ENCODE data around the gene CLEC18B.
A peak's percentile ranks its signal among the peaks of the same experiment; 100 is the strongest.
"Not testable (repeated sequence)": the region's sequence is repeated elsewhere in the genome, so short reads cannot be mapped to it uniquely, and the experiment has no call there.

The CLEC18B gene

DNA sequence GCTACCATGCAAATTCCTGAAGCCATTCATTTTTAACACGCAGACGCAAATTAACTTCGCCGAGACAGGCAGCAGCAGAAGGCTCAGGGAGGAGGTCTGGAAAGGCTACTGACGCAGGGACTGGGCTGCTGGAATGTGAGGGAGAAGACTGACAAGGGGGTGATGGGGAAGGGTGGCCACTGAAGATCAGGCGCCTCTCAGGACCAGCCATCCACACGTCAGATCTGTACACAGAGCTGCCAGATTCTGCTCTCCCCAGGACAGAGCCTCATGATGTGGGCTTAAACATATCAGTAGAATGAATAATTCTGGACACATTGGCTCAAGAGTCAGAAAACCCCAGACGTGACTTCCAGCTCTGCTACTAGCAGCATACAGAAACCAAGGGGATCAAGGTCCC, 25.6 kb upstream of the CLEC18B start:
- no peak for DNase-seq (ENCODE audit: low read depth in 3 of 3, low spot score in 1 of 3)

DNA sequence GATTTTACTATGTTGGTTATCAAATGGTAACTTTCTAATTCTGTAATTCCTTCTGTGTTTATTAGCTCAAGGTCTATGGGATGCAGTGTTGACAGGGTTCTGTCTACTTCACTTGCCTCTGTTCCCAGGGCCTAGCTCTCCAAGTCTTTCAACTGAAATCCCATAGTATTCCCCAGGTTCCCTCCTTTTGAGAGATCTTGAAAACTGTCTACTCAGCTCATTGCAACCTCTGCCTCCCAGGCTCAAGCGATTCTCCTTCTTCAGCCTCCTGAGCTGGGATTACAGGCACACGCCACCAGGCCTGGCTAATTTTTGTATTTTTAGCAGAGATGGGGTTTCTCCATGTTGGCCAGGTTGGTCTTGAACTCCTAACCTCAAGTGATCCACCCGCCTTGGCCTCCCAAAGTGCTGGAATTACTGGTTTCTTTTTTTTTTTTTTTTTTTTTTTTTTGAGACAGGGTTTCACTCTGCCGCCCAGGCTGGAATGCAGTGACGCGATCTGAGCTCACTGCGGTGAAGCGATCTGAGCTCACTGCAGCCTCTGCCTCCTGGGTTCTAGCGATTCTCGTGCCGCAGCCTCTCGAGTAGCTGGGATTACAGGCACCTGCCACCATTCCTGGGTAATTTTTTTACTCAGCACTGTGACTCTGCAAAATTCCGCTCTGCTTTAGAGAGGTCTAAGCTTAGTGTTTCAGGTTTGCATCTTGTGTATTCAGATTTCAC, 22.5 kb upstream of the CLEC18B start:
- not testable (repeated sequence) for DNase-seq (ENCODE audit: low read depth in 3 of 3, low spot score in 1 of 3)

DNA sequence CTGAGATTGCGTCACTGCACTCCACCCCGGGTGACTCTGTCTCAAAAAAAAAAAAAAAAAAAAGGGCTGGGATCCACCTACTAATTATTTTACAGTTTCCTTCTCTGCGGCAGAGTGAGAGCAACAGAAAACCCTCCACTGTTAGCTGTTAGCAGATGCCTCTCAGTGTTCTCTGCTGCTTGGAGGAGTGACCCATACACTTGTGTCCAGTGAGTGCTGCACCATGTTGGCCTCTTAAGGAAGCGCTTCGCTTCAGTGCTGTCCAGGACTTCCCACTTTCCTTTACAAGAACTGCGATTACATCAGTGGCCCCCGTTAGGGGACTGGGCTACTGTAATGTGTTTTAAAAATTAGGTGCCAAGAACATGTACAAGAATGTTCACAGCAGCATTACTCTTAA, 18.4 kb upstream of the CLEC18B start:
- DNase-seq (ENCODE audit: low read depth in 3 of 3, low spot score in 1 of 3): no peak

- no peak for DNase-seq (ENCODE audit: low read depth in 3 of 3, low spot score in 1 of 3)
Measured at GRCh38 chr16:74438492-74438979, 17.3 kb upstream of the CLEC18B start.

GRCh38 chr16:74431516-74431915, 10.2 kb upstream of the CLEC18B start:
- no peak for DNase-seq (ENCODE audit: low read depth in 3 of 3, low spot score in 1 of 3)

- peak; percentile 9 to 17 (median 10) for DNase-seq (ENCODE audit: low read depth in 3 of 3, low spot score in 1 of 3)
Measured at GRCh38 chr16:74430036-74430712, 8.9 kb upstream of the CLEC18B start.

- not testable (repeated sequence) for DNase-seq (ENCODE audit: low read depth in 3 of 3, low spot score in 1 of 3)
Measured at GRCh38 chr16:74428493-74428892, 7.2 kb upstream of the CLEC18B start.

DNA sequence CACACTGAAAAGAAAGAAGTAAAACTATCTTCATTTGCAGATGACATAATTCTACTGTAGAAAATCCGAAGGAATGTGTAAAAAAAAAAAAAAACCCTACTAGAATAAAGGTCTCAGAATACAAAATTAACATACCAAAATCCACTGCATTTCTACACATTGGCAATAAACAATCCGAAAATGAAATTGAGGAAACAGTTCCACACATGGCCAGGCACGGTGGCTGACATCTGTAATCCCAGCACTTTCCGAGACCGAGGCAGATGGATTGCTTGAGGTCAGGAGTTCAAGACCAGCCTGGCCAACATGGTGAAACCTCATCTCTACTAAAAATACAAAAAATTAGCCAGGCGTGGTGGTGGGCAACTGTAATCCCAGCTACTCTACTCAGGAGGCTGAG, 4.5 kb upstream of the CLEC18B start:
- DNase-seq (ENCODE audit: low read depth in 3 of 3, low spot score in 1 of 3): not testable (repeated sequence)

DNA sequence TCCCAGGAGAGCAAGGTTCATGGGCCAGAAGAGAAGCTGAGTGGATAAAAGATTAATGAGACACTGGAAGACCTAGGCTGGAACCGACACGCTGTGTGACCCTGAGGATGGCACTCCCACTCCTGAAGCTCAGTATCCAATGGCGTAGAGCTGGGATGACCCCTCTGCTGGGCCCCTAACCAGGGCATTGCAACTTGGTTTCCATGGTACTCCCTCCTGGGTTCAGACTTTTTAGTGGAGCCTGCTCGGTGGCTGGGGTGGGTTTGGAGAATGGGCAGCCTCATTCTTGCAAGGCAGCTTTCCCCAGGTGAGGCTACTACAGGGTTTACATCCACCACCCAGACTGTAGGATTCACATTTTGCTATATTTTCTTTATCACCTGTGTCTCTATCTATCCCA, 2.4 kb upstream of the CLEC18B start:
- not testable (repeated sequence) for DNase-seq (ENCODE audit: low read depth in 3 of 3, low spot score in 1 of 3)

GRCh38 chr16:74422086-74422485, 808 bp upstream of the CLEC18B start:
- not testable (repeated sequence) for DNase-seq (ENCODE audit: low read depth in 3 of 3, low spot score in 1 of 3)

DNA sequence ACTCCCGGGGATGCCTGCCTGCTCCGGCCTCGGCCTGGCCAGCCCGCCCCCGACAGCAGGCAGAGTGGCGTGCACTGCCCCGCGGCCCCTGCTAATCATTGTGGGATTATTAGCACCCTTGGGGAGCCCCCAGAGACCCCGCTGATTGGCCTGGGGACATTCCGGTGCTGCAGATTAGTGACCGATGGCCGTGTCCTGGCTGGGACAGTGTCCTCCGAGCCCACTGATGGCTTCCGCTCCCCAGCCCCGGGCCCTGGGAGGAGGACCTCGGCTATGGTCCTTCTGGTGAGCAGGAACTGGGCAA, 156 bp upstream of the CLEC18B start:
- DNase-seq (ENCODE audit: low read depth in 3 of 3, low spot score in 1 of 3): not testable (repeated sequence)

GRCh38 chr16:74419811-74420210, 1.5 kb downstream of the CLEC18B start:
- DNase-seq (ENCODE audit: low read depth in 3 of 3, low spot score in 1 of 3): not testable (repeated sequence)

DNA sequence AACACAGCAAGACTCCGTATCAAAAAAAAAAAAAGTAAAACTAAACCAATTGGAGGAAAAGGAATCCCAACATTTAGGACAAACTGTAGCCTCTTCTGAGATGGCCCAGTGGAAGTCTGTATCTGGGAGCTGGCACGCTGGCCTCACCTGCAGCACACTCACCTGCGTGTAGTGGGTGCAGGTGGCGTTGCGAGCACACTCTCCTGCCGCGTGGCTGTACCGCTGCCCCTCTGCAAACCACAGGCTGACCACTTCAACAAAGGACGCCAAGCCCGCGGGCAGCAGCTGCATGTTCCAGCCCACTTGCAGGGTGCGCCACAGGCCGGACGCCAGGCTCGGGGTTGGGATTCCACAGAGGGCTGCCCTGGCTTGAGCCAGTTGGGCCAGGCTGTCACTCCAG, 3.4 kb downstream of the CLEC18B start:
- not testable (repeated sequence) for DNase-seq (ENCODE audit: low read depth in 3 of 3, low spot score in 1 of 3)

DNA sequence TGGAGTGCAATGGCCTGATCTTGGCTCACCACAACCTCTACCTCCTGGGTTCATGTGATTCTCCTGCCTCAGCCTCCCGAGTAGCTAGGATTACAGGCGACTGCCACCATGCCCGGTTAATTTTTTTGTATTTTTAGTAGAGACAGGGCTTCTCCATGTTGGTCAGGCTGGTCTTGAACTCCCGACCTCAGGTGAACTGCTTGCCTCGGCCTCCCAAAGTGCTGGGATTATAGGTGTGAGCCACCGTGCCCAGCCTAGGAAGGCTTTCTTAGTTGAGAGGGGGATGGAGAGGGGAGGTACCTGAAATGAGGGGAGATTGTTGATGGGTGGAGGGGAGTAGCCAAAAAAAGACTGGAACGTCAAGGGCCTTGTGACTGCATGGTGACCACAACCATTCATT, 7.4 kb downstream of the CLEC18B start:
- not testable (repeated sequence) for DNase-seq (ENCODE audit: low read depth in 3 of 3, low spot score in 1 of 3)

- DNase-seq (ENCODE audit: low read depth in 3 of 3, low spot score in 1 of 3): not testable (repeated sequence)
Measured at GRCh38 chr16:74413485-74413884, 7.8 kb downstream of the CLEC18B start.

DNA sequence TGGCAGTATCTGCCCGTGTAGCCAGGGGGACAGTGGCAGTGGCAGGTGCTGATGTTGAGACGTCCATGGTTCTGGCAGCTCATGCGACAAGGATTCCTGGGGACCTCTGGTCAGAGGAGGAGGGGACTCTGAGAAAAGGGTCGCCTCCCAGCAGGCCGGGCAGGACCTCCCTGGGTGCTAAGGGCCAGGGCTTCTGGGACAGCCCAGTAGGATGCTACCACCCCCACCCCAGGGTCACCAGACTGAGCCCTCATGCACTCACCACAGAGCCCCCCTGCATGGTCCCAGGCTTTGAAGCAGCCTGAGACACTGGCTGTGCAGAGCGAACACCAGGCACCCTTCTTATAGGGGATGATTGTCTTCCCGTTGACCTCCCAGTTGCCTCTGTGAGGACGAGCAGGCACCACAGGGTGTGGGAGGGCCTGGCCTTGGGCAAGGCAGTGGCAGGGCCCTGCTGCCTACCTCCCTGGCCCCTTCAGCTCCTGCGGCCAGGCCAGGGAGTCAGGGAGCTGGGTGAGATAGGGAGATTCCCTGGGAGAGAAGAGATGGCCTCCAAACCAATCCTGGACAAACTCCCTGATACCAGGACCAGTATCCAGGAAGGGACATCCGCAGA, 8.4 kb downstream of the CLEC18B start:
- DNase-seq (ENCODE audit: low read depth in 3 of 3, low spot score in 1 of 3): not testable (repeated sequence)

DNA sequence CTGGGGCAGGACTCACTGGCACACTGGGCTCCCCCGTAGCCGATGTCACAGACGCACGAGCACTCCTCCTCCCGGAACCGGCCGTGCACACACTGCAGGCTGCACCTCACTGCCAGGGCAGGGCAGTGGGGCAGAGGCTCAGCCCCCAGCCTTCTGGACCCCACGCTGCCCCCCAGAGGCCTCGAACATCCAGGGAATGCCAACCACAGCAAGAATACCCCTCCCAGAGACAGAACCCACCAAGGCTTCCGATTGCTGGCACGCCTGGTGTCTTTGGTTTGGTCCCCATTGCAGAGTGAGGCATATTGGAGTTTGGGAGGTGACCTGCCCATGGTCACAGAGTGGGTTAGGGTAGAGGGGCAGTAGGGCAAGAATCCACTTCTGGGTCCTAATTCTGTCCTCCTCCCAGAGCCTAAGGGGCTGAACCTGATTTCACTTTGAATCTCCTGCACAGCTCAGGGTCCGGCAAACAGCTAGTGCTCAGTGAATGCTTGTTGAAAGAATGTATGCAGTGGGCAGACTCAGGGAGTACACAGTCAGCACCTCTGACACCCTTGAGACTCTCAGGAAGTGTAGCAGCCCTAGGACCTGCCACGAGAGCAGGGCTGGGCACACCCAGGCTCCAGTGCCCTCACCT, 9.0 kb downstream of the CLEC18B start:
- DNase-seq (ENCODE audit: low read depth in 3 of 3, low spot score in 1 of 3): not testable (repeated sequence)

- DNase-seq (ENCODE audit: low read depth in 3 of 3, low spot score in 1 of 3): not testable (repeated sequence)
Measured at GRCh38 chr16:74410981-74411380, 10.3 kb downstream of the CLEC18B start.

DNA sequence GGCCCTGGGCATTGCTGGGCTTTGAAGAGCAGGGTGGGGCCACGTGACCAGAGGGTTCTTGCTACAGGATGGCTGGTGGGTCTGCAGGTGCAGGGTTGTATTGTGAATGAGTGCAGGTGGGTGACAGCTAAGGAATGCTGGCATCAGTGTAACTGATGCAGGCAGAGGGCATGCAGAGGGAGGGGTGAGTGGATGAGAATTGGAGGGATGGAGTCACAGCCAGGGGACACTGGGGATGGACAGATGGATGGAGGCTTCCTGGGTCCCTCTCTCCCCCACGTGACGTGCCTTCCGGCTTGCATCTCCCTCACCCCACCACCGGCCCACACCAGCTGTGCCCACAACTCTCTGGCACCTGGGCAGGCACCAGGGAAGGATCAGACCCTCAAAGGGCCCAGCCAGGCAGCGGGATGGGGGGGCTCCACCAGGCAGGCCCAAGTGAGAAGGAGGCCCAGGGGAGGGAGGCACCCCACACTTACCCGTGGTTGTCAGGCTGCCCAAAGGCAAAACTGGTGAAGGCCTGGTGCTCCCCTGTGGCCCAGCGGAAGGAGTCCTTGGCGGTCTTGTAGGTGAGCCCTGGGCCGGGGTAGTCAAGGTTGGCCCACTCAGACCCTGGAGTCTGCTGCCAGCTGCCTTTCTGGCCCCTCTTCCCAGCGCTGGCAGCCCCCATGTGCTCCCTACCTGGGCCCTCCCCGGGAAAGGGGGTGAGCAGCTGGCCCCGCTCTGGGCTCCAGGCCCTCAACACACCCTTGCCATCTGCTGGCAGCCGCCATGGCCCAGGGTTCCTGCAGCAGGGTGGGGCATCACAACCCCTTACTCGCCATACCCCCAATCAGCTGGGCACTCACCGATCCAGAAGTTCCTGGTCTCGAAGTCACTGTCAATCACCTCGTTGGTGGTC, 11.0 kb downstream of the CLEC18B start:
- not testable (repeated sequence) for DNase-seq (ENCODE audit: low read depth in 3 of 3, low spot score in 1 of 3)

DNA sequence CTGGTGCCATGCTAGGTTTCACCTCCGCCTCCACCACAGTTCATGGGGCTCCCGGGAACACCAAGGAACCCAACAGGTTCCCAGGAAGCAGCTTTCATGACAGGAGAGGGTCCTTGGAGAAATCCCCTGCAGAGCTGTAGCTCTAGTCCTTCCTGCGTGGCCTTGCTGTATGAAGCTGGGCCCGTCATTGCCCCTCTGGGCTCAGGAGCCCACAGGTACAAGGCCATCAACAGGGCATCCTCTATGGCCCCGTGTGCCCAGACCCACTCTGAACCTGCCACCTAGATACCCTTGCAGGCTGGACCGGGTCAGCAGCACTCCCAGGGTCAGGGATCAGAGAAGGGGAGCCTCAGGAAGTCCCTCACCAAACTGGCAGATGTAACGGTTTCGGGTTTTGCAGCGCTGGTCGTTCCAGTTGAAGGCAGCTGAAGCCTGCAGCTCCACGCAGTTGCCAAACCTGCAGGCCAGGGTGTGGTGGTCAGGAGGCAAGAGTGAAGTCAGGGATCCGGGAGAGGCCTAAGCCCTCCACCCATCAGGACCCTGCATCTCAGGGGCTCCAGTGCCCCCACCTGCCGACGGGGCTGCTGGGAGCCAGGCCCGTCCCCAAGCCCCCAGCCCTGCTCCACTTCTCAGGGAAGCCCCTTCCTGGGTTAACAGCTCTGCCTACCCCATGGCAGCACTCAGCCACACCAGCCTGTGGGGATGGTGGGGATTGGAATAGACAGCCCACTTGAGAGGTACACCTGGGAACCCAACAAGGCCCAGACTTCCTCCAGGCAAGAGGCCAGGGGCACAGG, 11.9 kb downstream of the CLEC18B start:
- DNase-seq (ENCODE audit: low read depth in 3 of 3, low spot score in 1 of 3): not testable (repeated sequence)
